IMR-90 (cell line): ENCODE results near the gene RGS13. TPM values are rescaled to one million over a fixed set of nuclear protein-coding genes. Genes with fewer than 3 reads are reported as not detected.

Source experiments
- ATAC-seq: fragments of 200-7000 bp; cut with Tn5 transposase; 2 replicates; pipeline ENCODE4 v1.9.1; 2020; ENCODE audit warnings: low read depth, mild to moderate bottlenecking, moderate library complexity
- BruUV-seq: library from RNA; stranded (reverse); fragments of 400-500 nt; replicated peaks from 2 replicates; lab custom pipeline; 2021; lab: Mats Ljungman, UMichigan
- CTCF ChIA-PET: fragments of 300-600 bp; formaldehyde crosslinking; extraction: SDS; loops from one replicate; lab custom pipeline; 2021; ENCODE audit warnings: antibody characterized with exemption; lab: Yijun Ruan, JAX
- POLR2A ChIA-PET: fragments of 300-600 bp; sonication (Branson Sonifier 250); formaldehyde crosslinking; loops from one replicate; lab custom pipeline; 2022; ENCODE audit warnings: antibody characterized with exemption; ENCODE audit not compliant: unreplicated experiment; lab: Charles Lee
- DNase-seq: peaks from one replicate; pipeline ENCODE4 v3.0.0; 2013
- H2AFZ ChIP-seq: replicated peaks from 2 replicates; pipeline ENCODE3; 2013; ENCODE audit warnings: low read length, mild to moderate bottlenecking; ENCODE audit not compliant: poor library complexity
- H2AK5ac ChIP-seq: 2 replicates; pipeline ENCODE4 v1.6.1; 2013; ENCODE audit warnings: low read depth, low read length, inconsistent platforms
- H2AK9ac ChIP-seq: replicated peaks from 2 replicates; pipeline ENCODE3; 2013; ENCODE audit warnings: mild to moderate bottlenecking, low read depth, low read length, moderate library complexity; ENCODE audit not compliant: poor library complexity
- H2BK120ac ChIP-seq: 2 replicates; pipeline ENCODE4 v1.6.1; 2013; ENCODE audit warnings: low read depth, low read length, inconsistent platforms
- H2BK15ac ChIP-seq: 3 replicates; pipeline ENCODE4 v1.6.1; 2013; ENCODE audit warnings: low read depth, low read length, inconsistent platforms
- H2BK20ac ChIP-seq: 2 replicates; pipeline ENCODE4 v1.6.1; 2013; ENCODE audit warnings: low read depth, mild to moderate bottlenecking, inconsistent platforms, low read length, moderate library complexity
- H2BK5ac ChIP-seq: 2 replicates; pipeline ENCODE4 v1.6.1; 2013; ENCODE audit warnings: mild to moderate bottlenecking, low read depth, low read length, inconsistent platforms; ENCODE audit not compliant: poor library complexity, severe bottlenecking
- H3K14ac ChIP-seq: replicated peaks from 2 replicates; pipeline ENCODE4 v1.6.1; 2013; ENCODE audit warnings: low read depth, low read length, inconsistent platforms
- H3K18ac ChIP-seq: 2 replicates; pipeline ENCODE4 v1.6.1; 2013; ENCODE audit warnings: low read depth, low read length, control low read depth
- H3K23ac ChIP-seq: 2 replicates; pipeline ENCODE4 v1.6.1; 2013; ENCODE audit warnings: low read depth, low read length, inconsistent platforms
- H3K27ac ChIP-seq: 2 replicates; pipeline ENCODE4 v1.5.1; 2013; ENCODE audit warnings: mild to moderate bottlenecking, control low read depth, low read length; ENCODE audit not compliant: insufficient read depth
- H3K27me3 ChIP-seq: 2 replicates; pipeline ENCODE4 v1.6.1; 2013; ENCODE audit warnings: low read length; ENCODE audit not compliant: control insufficient read depth, insufficient read depth
- H3K36me3 ChIP-seq: 2 replicates; pipeline ENCODE4 v1.6.1; 2013; ENCODE audit warnings: low read length, mixed read lengths; ENCODE audit not compliant: control insufficient read depth, insufficient read depth
- H3K4ac ChIP-seq: 2 replicates; pipeline ENCODE4 v1.6.1; 2013; ENCODE audit warnings: low read depth, low read length, inconsistent platforms
- H3K4me1 ChIP-seq: 2 replicates; pipeline ENCODE4 v1.6.1; 2013; ENCODE audit warnings: low read length, mixed read lengths; ENCODE audit not compliant: control insufficient read depth, insufficient read depth
- H3K4me2 ChIP-seq: 2 replicates; pipeline ENCODE4 v1.6.1; 2013; ENCODE audit warnings: low read depth, mild to moderate bottlenecking, control low read depth, low read length, moderate library complexity
- H3K4me3 ChIP-seq: 2 replicates; pipeline ENCODE4 v1.5.1; 2013; ENCODE audit warnings: low read depth, mild to moderate bottlenecking, control low read depth, low read length, moderate library complexity; ENCODE audit not compliant: insufficient read depth
- H3K56ac ChIP-seq: 2 replicates; pipeline ENCODE4 v1.6.1; 2013; ENCODE audit warnings: low read length, inconsistent platforms; ENCODE audit not compliant: insufficient read depth; ENCODE audit errors: extremely low read depth
- H3K79me1 ChIP-seq, 2 experiments: 2 replicates each; pipeline ENCODE4 v1.6.1; 2013; ENCODE audit warnings: low read length in 2 of 2, inconsistent platforms in 1 of 2, low read depth in 1 of 2
- H3K9ac ChIP-seq: 2 replicates; pipeline ENCODE4 v1.6.1; 2013; ENCODE audit warnings: low read depth, low read length, control low read depth
- H3K9me1 ChIP-seq: 2 replicates; pipeline ENCODE4 v1.6.1; 2013; ENCODE audit warnings: low read length, inconsistent platforms; ENCODE audit not compliant: insufficient read depth
- H3K9me3 ChIP-seq: 2 replicates; pipeline ENCODE4 v1.6.1; 2013; ENCODE audit warnings: low read length; ENCODE audit not compliant: control insufficient read depth, insufficient read depth
- H4K20me1 ChIP-seq: 2 replicates; pipeline ENCODE4 v1.6.1; 2013; ENCODE audit warnings: low read length, inconsistent platforms; ENCODE audit not compliant: insufficient read depth
- H4K5ac ChIP-seq: 2 replicates; pipeline ENCODE4 v1.6.1; 2013; ENCODE audit warnings: mild to moderate bottlenecking, low read depth, low read length, control low read depth
- H4K8ac ChIP-seq, 2 experiments: 2 replicates each; pipeline ENCODE4 v1.6.1; 2013; ENCODE audit warnings: low read depth in 2 of 2, low read length in 2 of 2, control low read depth in 1 of 2, inconsistent platforms in 1 of 2
- H4K91ac ChIP-seq: 2 replicates; pipeline ENCODE4 v1.6.1; 2013; ENCODE audit warnings: low read depth, low read length, inconsistent platforms; ENCODE audit not compliant: insufficient read depth
- BHLHE40 ChIP-seq: fragments of 150-350 bp; IDR thresholded peaks from 2 replicates; pipeline ENCODE4 v1.6.1; 2016; ENCODE audit warnings: mild to moderate bottlenecking, low read depth, low read length
- CEBPB ChIP-seq: IDR thresholded peaks from 2 replicates; pipeline ENCODE4 v1.6.1; 2012; ENCODE audit warnings: low read depth, low read length, improper control_type of control experiment
- CHD1 ChIP-seq: IDR thresholded peaks from 2 replicates; pipeline ENCODE4 v1.6.1; 2012; ENCODE audit warnings: low read depth, low read length, improper control_type of control experiment
- FOS ChIP-seq: fragments of 150-350 bp; IDR thresholded peaks from 2 replicates; pipeline ENCODE4 v1.6.1; 2016; ENCODE audit warnings: low read depth, low read length
- MAFK ChIP-seq: IDR thresholded peaks from 2 replicates; pipeline ENCODE4 v1.6.1; 2012; ENCODE audit warnings: low read depth, low read length, improper control_type of control experiment
- MAZ ChIP-seq: IDR thresholded peaks from 2 replicates; pipeline ENCODE4 v1.6.1; 2012; ENCODE audit warnings: low read depth, mild to moderate bottlenecking, low read length, improper control_type of control experiment, moderate library complexity, borderline replicate concordance
- MXI1 ChIP-seq: IDR thresholded peaks from 2 replicates; pipeline ENCODE4 v1.6.1; 2012; ENCODE audit warnings: low read depth, mild to moderate bottlenecking, low read length, moderate library complexity, borderline replicate concordance
- NFE2L2 ChIP-seq: fragments of 150-350 bp; IDR thresholded peaks from 2 replicates; pipeline ENCODE4 v1.6.1; 2016; ENCODE audit warnings: low read depth, mild to moderate bottlenecking, low read length
- POLR2A ChIP-seq: IDR thresholded peaks from 2 replicates; pipeline ENCODE4 v1.6.1; 2012; ENCODE audit warnings: mild to moderate bottlenecking, low read depth, low read length
- RAD21 ChIP-seq: IDR thresholded peaks from 2 replicates; pipeline ENCODE4 v1.6.1; 2012; ENCODE audit warnings: low read length, improper control_type of control experiment
- RCOR1 ChIP-seq: IDR thresholded peaks from 2 replicates; pipeline ENCODE4 v1.6.1; 2012; ENCODE audit warnings: mild to moderate bottlenecking, low read length, improper control_type of control experiment; ENCODE audit not compliant: insufficient replicate concordance
- RFX5 ChIP-seq: IDR thresholded peaks from 2 replicates; pipeline ENCODE4 v1.8.0; 2012; ENCODE audit warnings: low read depth, mild to moderate bottlenecking, low read length, moderate library complexity
- SMC3 ChIP-seq: fragments of 150-350 bp; IDR thresholded peaks from 2 replicates; pipeline ENCODE4 v1.6.1; 2016; ENCODE audit warnings: low read depth, mild to moderate bottlenecking, antibody characterized with exemption, low read length, moderate library complexity
- dilution Hi-C: fragments of 300-500 bp; cut with HindIII; formaldehyde crosslinking; loops from one replicate; pipeline ENCODE4 v1.14.3; 2018; ENCODE audit warnings: low sequenced_read_pairs; ENCODE audit not compliant: unreplicated experiment
- in situ Hi-C: fragments of 300-500 bp; cut with MboI; formaldehyde crosslinking; loops from 3 replicates; pipeline ENCODE4 v1.14.3; 2019; ENCODE audit warnings: low sequenced_read_pairs, inconsistent platforms, mixed read lengths
- intact Hi-C: fragments of 100-400 bp; cut with micrococcal nuclease; formaldehyde crosslinking; loops from 2 replicates; pipeline ENCODE4 v1.10.0; 2022
- polyA plus RNA-seq, 3 experiments: library from polyadenylated mRNA; depleted of rRNA; stranded (reverse); fragments of >200 nt; gene quantifications; 2 replicates each; pipeline ENCODE4 v1.2.3, GENCODE V29; 2012; ENCODE audit warnings: low replicate concordance in 1 of 3
- total RNA-seq: library from RNA; depleted of rRNA; stranded (reverse); fragments of >200 nt; gene quantifications from 2 replicates; pipeline ENCODE4 v1.2.3, GENCODE V29; 2012
- TF ChIP-seq, protein P1 (sequence below): fragments of 150-350 bp; IDR thresholded peaks from 2 replicates; pipeline ENCODE4 v1.6.1; 2016; ENCODE audit warnings: low read depth, mild to moderate bottlenecking, low read length, moderate library complexity, borderline replicate concordance
- TF ChIP-seq, protein P2 (sequence below): fragments of 150-350 bp; IDR thresholded peaks from 2 replicates; pipeline ENCODE4 v1.6.1; 2017; ENCODE audit warnings: mild to moderate bottlenecking, antibody characterized with exemption, low read length, low read depth
- TF ChIP-seq, protein P3 (sequence below): conservative IDR thresholded peaks from 2 replicates; pipeline ENCODE4 v1.5.1; 2012; ENCODE audit warnings: mild to moderate bottlenecking, low read depth, low read length, improper control_type of control experiment

The RGS13 gene
- total and polyA plus RNA-seq, 2 of the 4 experiments (the other 2 are of a cell fraction) = not detected

DNA sequence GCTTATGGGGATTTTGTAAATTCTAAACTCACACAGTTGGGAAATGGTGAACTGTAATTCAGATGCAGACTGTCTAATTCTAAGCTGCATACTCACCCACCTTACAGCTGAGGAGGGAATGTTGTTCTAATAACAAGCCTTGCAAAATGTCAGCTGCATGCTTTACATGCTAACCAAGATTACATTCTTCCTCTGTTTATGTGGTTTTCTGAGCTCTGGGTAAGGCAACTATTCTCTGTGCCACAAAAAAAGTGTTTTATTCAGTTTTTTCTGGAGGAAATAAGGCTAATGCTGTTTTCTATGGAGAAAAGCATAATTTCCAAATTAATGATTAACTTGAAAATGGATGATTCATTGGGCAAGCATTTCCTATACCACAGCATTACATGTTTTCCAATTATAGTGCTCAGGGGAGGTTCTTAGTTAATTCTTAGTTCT is 64.9 kb downstream of the RGS13 start:
- DNase-seq = peak; percentile 95

More for the DNA sequence above, 64.9 kb downstream of the RGS13 start:
- ATAC-seq = peak; percentile 96
- no peak overlapping the region for H2BK20ac ChIP-seq
- no peaks in the 10 kb centered on the region for H3K79me1 ChIP-seq
- no peak overlapping the region for H2AK9ac ChIP-seq
- no peak overlapping the region for H3K56ac ChIP-seq
- H4K20me1 ChIP-seq = no peaks in the 10 kb centered on the region
- no peak overlapping the region for H3K9ac ChIP-seq
- H2AFZ ChIP-seq = no peak overlapping the region
- H3K36me3 ChIP-seq = no peaks in the 10 kb centered on the region
- no peak overlapping the region for H4K91ac ChIP-seq
- H3K9me1 ChIP-seq = peaks cover 4% of the 10 kb centered on the region; the same call in 1 of the 2 replicates
- H4K8ac ChIP-seq = no peak overlapping the region; a peak in 1 of 4 replicates
- no peak overlapping the region for H4K5ac ChIP-seq
- peak overlapping the region; percentile 47; the same call in 1 of the 2 replicates for H2BK120ac ChIP-seq
- no peaks in the 10 kb centered on the region for H3K9me3 ChIP-seq
- no peak overlapping the region for H3K4ac ChIP-seq
- dilution Hi-C loops = no loop called here
- peak overlapping the region; percentile 90 for H2BK5ac ChIP-seq
- intact Hi-C loops = loop anchor here (1.0 to 5.0 kb wide), 4 partner anchors 63 to 316 kb away; partner anchors contain the start of gene RGS2
- H2AK5ac ChIP-seq = no peak overlapping the region
- no peak overlapping the region for H3K23ac ChIP-seq
- no peak overlapping the region for H2BK15ac ChIP-seq
- no peak overlapping the region for H3K14ac ChIP-seq
- H3K4me2 ChIP-seq = no peak overlapping the region
- no peak overlapping the region for H3K4me3 ChIP-seq
- BruUV-seq = no TSS peak
- in situ Hi-C loops = no loop called here
- ChIA-PET POLR2A (interaction anchor here (0.5 to 0.6 kb wide), 2 partner anchors 61 to 109 kb away, joined by 4 to 5 read pairs; no protein-coding TSS in a partner anchor), CTCF (interaction anchor here (1.5 kb wide), 1 partner anchor 106 kb away, joined by 4 read pairs; no protein-coding TSS in a partner anchor)
- peak overlapping the region; percentile 66; the same call in 1 of the 2 replicates for H3K27ac ChIP-seq
- no peaks in the 10 kb centered on the region for H3K27me3 ChIP-seq
- H3K4me1 ChIP-seq = peaks cover 8% of the 10 kb centered on the region
- TF ChIP-seq RCOR1 = peak; percentile 83
- TF ChIP-seq MAFK = peak; percentile 26; the same call in 1 of the 2 replicates
- no peak for TF ChIP-seq POLR2A
- TF ChIP-seq NFE2L2 = no peak
- no peak for TF ChIP-seq MXI1
- TF ChIP-seq CEBPB = peak; percentile 90
- TF ChIP-seq, protein P1, sequence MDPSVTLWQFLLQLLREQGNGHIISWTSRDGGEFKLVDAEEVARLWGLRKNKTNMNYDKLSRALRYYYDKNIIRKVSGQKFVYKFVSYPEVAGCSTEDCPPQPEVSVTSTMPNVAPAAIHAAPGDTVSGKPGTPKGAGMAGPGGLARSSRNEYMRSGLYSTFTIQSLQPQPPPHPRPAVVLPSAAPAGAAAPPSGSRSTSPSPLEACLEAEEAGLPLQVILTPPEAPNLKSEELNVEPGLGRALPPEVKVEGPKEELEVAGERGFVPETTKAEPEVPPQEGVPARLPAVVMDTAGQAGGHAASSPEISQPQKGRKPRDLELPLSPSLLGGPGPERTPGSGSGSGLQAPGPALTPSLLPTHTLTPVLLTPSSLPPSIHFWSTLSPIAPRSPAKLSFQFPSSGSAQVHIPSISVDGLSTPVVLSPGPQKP = no peak
- TF ChIP-seq SMC3 = no peak
- TF ChIP-seq RAD21 = no peak
- TF ChIP-seq, protein P2, sequence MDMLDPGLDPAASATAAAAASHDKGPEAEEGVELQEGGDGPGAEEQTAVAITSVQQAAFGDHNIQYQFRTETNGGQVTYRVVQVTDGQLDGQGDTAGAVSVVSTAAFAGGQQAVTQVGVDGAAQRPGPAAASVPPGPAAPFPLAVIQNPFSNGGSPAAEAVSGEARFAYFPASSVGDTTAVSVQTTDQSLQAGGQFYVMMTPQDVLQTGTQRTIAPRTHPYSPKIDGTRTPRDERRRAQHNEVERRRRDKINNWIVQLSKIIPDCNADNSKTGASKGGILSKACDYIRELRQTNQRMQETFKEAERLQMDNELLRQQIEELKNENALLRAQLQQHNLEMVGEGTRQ = no peak
- TF ChIP-seq, protein P3, sequence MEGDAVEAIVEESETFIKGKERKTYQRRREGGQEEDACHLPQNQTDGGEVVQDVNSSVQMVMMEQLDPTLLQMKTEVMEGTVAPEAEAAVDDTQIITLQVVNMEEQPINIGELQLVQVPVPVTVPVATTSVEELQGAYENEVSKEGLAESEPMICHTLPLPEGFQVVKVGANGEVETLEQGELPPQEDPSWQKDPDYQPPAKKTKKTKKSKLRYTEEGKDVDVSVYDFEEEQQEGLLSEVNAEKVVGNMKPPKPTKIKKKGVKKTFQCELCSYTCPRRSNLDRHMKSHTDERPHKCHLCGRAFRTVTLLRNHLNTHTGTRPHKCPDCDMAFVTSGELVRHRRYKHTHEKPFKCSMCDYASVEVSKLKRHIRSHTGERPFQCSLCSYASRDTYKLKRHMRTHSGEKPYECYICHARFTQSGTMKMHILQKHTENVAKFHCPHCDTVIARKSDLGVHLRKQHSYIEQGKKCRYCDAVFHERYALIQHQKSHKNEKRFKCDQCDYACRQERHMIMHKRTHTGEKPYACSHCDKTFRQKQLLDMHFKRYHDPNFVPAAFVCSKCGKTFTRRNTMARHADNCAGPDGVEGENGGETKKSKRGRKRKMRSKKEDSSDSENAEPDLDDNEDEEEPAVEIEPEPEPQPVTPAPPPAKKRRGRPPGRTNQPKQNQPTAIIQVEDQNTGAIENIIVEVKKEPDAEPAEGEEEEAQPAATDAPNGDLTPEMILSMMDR = no peak
- no peak for TF ChIP-seq CHD1
- no peak for TF ChIP-seq RFX5
- peak; percentile 47; the same call in 1 of the 2 replicates for TF ChIP-seq FOS
- peak; percentile 86; the same call in 1 of the 2 replicates for TF ChIP-seq BHLHE40
- no peak for TF ChIP-seq MAZ
- no peak overlapping the region for H3K18ac ChIP-seq
